Fibroblast of pulmonary artery (primary cell): ENCODE results near the gene PPP1CB.

Source experiments
- DNase-seq: peaks from one replicate; pipeline ENCODE4 v3.0.0-alpha.2; 2010; ENCODE audit warnings: low read depth
- H3K4me3 ChIP-seq: replicated peaks from 2 replicates; pipeline ENCODE4 v1.5.1; 2011; ENCODE audit warnings: low read depth, mild to moderate bottlenecking, control low read depth, low read length, moderate library complexity
- CTCF ChIP-seq: IDR thresholded peaks from 2 replicates; pipeline ENCODE4 v1.5.1; 2011; ENCODE audit warnings: mild to moderate bottlenecking, control low read depth, low read length, inconsistent platforms; ENCODE audit errors: missing control alignments

PPP1CB gene

DNA sequence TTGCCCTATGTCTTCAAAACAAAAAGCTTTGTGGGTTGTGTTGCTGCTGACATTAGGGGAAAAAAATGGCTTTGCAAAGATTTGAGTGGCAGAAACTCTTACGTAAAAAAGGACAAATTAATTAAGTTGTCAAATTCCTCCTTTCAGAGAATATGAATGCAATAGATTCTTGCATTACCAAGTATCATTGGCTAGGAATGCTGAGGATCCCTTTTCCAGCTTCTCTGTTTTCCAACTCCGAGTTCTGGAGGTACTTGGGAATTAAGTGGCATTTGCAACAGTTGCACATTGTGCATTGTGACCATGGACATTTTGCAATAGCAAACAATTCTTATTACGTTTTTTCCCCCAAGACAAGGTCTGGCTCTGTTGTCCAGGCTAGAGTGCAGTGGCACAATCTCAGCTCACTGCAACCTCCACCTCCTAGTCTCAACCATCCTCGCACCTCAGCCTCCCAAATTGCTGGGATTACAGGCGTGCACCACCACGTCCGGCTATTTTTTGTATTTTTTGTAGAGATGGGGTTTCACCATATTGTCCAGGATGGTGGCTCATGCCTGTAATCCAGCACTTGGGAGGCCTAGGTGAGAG, 29.9 kb upstream of the PPP1CB start:
- H3K4me3 ChIP-seq, result no peak overlapping the region
- DNase-seq, result no peak
- TF ChIP-seq CTCF, result no peak

DNA sequence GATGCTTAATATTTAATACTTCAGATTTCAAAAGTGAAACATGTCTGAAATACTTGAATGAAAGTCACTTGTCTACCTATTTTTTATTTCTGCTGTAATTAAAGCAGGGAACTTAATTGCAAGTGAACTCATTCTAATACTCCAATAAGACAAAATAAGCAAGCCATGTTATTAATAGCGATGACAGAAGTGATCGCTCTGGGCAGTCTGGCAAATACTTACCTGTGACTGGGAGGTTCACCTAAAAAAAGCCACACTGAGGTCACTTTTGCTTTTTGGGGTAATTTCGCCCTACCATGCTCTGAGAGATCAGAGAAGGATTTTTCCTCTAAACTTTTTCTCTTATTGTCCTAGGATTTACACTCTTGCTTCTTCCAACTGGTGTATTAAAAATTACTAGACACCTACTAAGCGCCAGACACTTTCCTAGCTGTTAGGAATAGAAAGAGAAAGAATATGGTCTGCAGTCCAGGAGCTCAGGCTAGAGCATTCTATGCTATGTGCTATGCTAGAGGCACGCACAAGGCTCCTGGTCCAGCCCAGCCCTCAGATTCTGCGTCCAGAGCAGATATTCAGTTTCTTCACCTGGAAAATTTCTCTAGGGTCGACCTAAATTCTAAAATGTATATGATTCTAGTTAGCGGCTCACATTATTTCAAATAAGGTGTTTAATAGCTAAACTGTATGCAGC, 26.5 kb upstream of the PPP1CB start:
- DNase-seq, result no peak
- no peak for TF ChIP-seq CTCF
- no peak overlapping the region for H3K4me3 ChIP-seq

- no peak for DNase-seq
- no peak for TF ChIP-seq CTCF
- H3K4me3 ChIP-seq, result no peak overlapping the region
Observed at GRCh38 chr2:28726177-28726576, 25.5 kb upstream of the PPP1CB start.

GRCh38 chr2:28729698-28730097, 21.9 kb upstream of the PPP1CB start:
- no peak for DNase-seq
- no peak overlapping the region for H3K4me3 ChIP-seq
- no peak for TF ChIP-seq CTCF

DNA sequence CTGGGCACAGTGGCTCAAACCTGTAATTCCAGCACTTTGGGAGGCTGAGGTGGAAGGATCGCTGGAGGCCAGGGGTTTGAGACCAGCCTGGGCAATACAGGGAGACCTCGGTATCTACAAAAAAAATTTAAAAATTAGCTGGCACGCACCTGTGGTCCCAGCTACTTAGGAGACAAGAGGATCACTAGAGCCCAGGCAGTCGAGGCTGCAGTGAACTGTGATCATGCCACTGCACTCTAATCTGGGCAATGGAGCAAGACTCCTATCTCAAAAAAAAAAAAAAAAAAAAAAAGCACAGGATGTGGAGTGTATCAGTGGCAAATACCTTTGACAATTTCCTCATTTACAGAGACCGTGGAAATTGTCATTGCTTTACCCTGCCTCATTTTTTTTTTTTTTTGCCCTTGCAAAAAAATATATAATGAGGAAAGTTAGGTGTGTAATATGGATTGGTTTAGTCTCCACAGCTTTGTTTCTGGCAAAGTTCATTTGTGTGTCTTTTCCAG, 20.9 kb upstream of the PPP1CB start:
- no peak overlapping the region for H3K4me3 ChIP-seq
- TF ChIP-seq CTCF, result no peak
- DNase-seq, result no peak

GRCh38 chr2:28735511-28735910, 16.1 kb upstream of the PPP1CB start:
- DNase-seq, result no peak
- no peak overlapping the region for H3K4me3 ChIP-seq
- no peak for TF ChIP-seq CTCF

GRCh38 chr2:28736034-28736433, 15.6 kb upstream of the PPP1CB start:
- peak; percentile 50 for DNase-seq
- no peak for TF ChIP-seq CTCF
- H3K4me3 ChIP-seq, result no peak overlapping the region
